K562 (cell line): ENCODE data around the gene POLR3C. TPM values are rescaled to one million over a fixed set of nuclear protein-coding genes. Genes with fewer than 3 reads are reported as not detected.

ENCODE experiments used
- ATAC-seq: fragments of 200-7000 bp; cut with Tn5 transposase; 3 replicates; pipeline ENCODE4 v1.9.1; 2020; ENCODE audit warnings: moderate library complexity
- BruUV-seq: library from RNA; stranded (reverse); fragments of 400-500 nt; replicated peaks from 2 replicates; lab custom pipeline; 2021; lab: Mats Ljungman, UMichigan
- CTCF ChIA-PET: fragments of 300-600 bp; formaldehyde crosslinking; extraction: SDS; loops from one replicate; lab custom pipeline; 2021; ENCODE audit warnings: low intra/inter-chr PET ratio; lab: Yijun Ruan, JAX
- POLR2A ChIA-PET: fragments of 300-600, 350-650 bp; sonication (Branson Sonifier 250); formaldehyde crosslinking; extraction: SDS; loops from one replicate; lab custom pipeline; 2021; ENCODE audit warnings: antibody characterized with exemption, inconsistent platforms; lab: Yijun Ruan, JAX
- DNase-seq, 4 experiments: peaks; one replicate each; pipeline versions ENCODE4 v3.0.0 to v3.0.0-alpha.2; 2011 to 2018; ENCODE audit warnings: low spot score in 3 of 4, mixed read lengths in 3 of 4; ENCODE audit errors: extremely low read depth in 1 of 4
- FAIRE-seq: peaks from 2 replicates; lab custom pipeline; 2011; peaks lifted over from hg19 to GRCh38; lab: Jason Lieb, UNC
- H2AFZ ChIP-seq: 2 replicates; pipeline ENCODE4 v1.6.0; 2011; ENCODE audit warnings: low read depth, low read length, control low read depth, inconsistent platforms
- H3K27ac ChIP-seq: fragments of 200-600 bp; 3 replicates; pipeline ENCODE4 v1.8.0; 2011; ENCODE audit warnings: low read depth, mild to moderate bottlenecking, control low read depth, inconsistent platforms, low read length, moderate library complexity, mixed read lengths; ENCODE audit errors: extremely low read depth
- H3K27me3 ChIP-seq, 2 experiments: fragments of 300-600 bp in 1 of 2; 2 replicates in 1 of 2; 3 replicates in 1 of 2; pipeline versions ENCODE4 v1.6.0 to v1.8.0; 2011; ENCODE audit warnings: inconsistent platforms in 2 of 2, low read length in 2 of 2, mild to moderate bottlenecking in 1 of 2, mixed read lengths in 1 of 2, moderate library complexity in 1 of 2; ENCODE audit not compliant: control insufficient read depth in 2 of 2, insufficient read depth in 2 of 2
- H3K36me3 ChIP-seq: fragments of 300-600 bp; 3 replicates; pipeline ENCODE4 v1.8.0; 2011; ENCODE audit warnings: mild to moderate bottlenecking, low read length, inconsistent platforms; ENCODE audit not compliant: control insufficient read depth, insufficient read depth
- H3K4me1 ChIP-seq, 2 experiments: fragments of 200-600 bp in 1 of 2; replicated peaks in 1 of 2; 2 replicates in 1 of 2; 3 replicates in 1 of 2; pipeline versions ENCODE4 v1.5.1 to v1.8.0; 2011; ENCODE audit warnings: inconsistent platforms in 2 of 2, low read length in 2 of 2, mild to moderate bottlenecking in 1 of 2, mixed read lengths in 1 of 2, moderate library complexity in 1 of 2; ENCODE audit not compliant: control insufficient read depth in 2 of 2, insufficient read depth in 2 of 2
- H3K4me2 ChIP-seq: 2 replicates; pipeline ENCODE4 v1.6.1; 2011; ENCODE audit warnings: low read length, control low read depth, inconsistent platforms, mixed read lengths; ENCODE audit not compliant: insufficient read depth
- H3K4me3 ChIP-seq: fragments of 200-600 bp; sonication (generic), shearing (Covaris generic); 2 replicates; pipeline ENCODE4 v1.5.1; 2016; ENCODE audit warnings: control low read depth, inconsistent platforms
- H3K79me2 ChIP-seq: fragments of 200-600 bp; 3 replicates; pipeline ENCODE4 v1.8.0; 2011; ENCODE audit warnings: low read length, inconsistent platforms; ENCODE audit not compliant: control insufficient read depth, insufficient read depth
- H3K9ac ChIP-seq, 2 experiments: 2 replicates each; pipeline versions ENCODE4 v1.6.0 to v1.6.1; 2011; ENCODE audit warnings: low read depth in 2 of 2, low read length in 2 of 2, control low read depth in 1 of 2, inconsistent platforms in 1 of 2, mild to moderate bottlenecking in 1 of 2, mixed read lengths in 1 of 2; ENCODE audit not compliant: insufficient read depth in 1 of 2
- H3K9me1 ChIP-seq: one replicate; pipeline ENCODE4 v1.6.0; 2011; ENCODE audit warnings: inconsistent platforms, mild to moderate bottlenecking, low read length, moderate library complexity; ENCODE audit not compliant: control insufficient read depth, insufficient read depth
- H3K9me3 ChIP-seq: replicated peaks from 2 replicates; pipeline ENCODE4 v1.5.1; 2011; ENCODE audit warnings: low read depth, low read length, inconsistent platforms; ENCODE audit not compliant: control insufficient read depth, insufficient read depth
- H4K20me1 ChIP-seq: replicated peaks from 2 replicates; pipeline ENCODE4 v1.6.1; 2011; ENCODE audit warnings: low read length, inconsistent platforms, mixed read lengths; ENCODE audit not compliant: control insufficient read depth, insufficient read depth
- E2F3 ChIP-seq: fragments of 250-450 bp; sonication (Bioruptor Pico); IDR thresholded peaks from 2 replicates; pipeline ENCODE4 v1.4.0; 2020; ENCODE audit warnings: mild to moderate bottlenecking
- KDM1A ChIP-seq, 2 experiments: fragments of 450-650 bp; IDR thresholded peaks; 2 replicates each; pipeline ENCODE4 v1.6.1; 2016; ENCODE audit warnings: mild to moderate bottlenecking in 2 of 2
- TAF1 ChIP-seq: IDR thresholded peaks from 2 replicates; pipeline ENCODE4 v1.6.1; 2011; ENCODE audit warnings: mild to moderate bottlenecking, low read length, moderate library complexity; ENCODE audit not compliant: insufficient read depth, control insufficient read depth, severe bottlenecking; ENCODE audit errors: extremely low read depth
- ZNF830 ChIP-seq: fragments of 250-450 bp; sonication (Bioruptor Pico); IDR thresholded peaks from 2 replicates; pipeline ENCODE4 v1.5.0; 2021; ENCODE audit warnings: mild to moderate bottlenecking
- WGBS: fragments of 100-300 bp; shearing (Covaris generic); methylation state at CpG from one replicate; pipeline ENCODE4 v1.1.6; 2016; ENCODE audit warnings: low coverage, mixed read lengths; ENCODE audit not compliant: insufficient coverage; ENCODE audit errors: missing lambda C conversion rate; 5-methylcytosine and 5-hydroxymethylcytosine counted together
- in situ Hi-C: fragments of 300-500 bp; cut with MboI; formaldehyde crosslinking; loops from 4 replicates; pipeline ENCODE4 v1.15.0; 2018; ENCODE audit warnings: inconsistent platforms, mixed read lengths
- intact Hi-C: fragments of 100-400 bp; cut with micrococcal nuclease; formaldehyde crosslinking; loops from 2 replicates; pipeline ENCODE4 v1.14.2; 2022
- polyA plus RNA-seq, 8 experiments: library from polyadenylated mRNA; depleted of rRNA in 4 of 8; stranded (reverse) in 5 of 8; unstranded in 3 of 8; fragments of >200 nt; fragmentation: Nextera tagmentation in 2 of 8; fragmentation: Illumina TruSeq in 1 of 8; extraction: Ambion mirVana in 2 of 8; extraction: Trizol in 1 of 8; gene quantifications; 2 replicates each; pipeline versions ENCODE4 v1.2.1 to v1.2.3, GENCODE V29; 2011 to 2014; ENCODE audit warnings: inconsistent platforms in 1 of 8, missing spikeins in 1 of 8
- total RNA-seq, 7 experiments: library from RNA; depleted of rRNA in 6 of 7; stranded (reverse); fragments of >200 nt in 6 of 7; fragmentation: Illumina TruSeq in 2 of 7; extraction: Trizol in 2 of 7; gene quantifications; 2 replicates each; pipeline versions ENCODE4 v1.2.1 to v1.2.3, GENCODE V29; 2011 to 2021; ENCODE audit warnings: low replicate concordance in 1 of 7
- TF ChIP-seq, protein P1 (sequence below), 3 experiments: fragments of 200-800 bp in 1 of 3; sonication (Bioruptor generic) in 1 of 3; sonication (generic) in 1 of 3; formaldehyde crosslinking in 1 of 3; IDR thresholded peaks; 2 replicates each; pipeline versions ENCODE4 v1.6.1 to v1.8.0; 2016 to 2022; ENCODE audit warnings: mild to moderate bottlenecking in 2 of 3, missing compliant biosample characterization in 2 of 3, missing genetic modification characterization in 2 of 3, missing genetic modification reagents in 1 of 3
- TF ChIP-seq, protein P2 (sequence below): fragments of 450-650 bp; formaldehyde crosslinking; IDR thresholded peaks from 2 replicates; pipeline ENCODE4 v1.4.0; 2022; ENCODE audit warnings: missing genetic modification characterization
- TF ChIP-seq, protein P3 (sequence below): sonication (generic); formaldehyde crosslinking; IDR thresholded peaks from 2 replicates; pipeline ENCODE4 v1.8.0; 2023; ENCODE audit warnings: missing genetic modification reagents, mild to moderate bottlenecking, borderline replicate concordance

Gene POLR3C
- total and polyA plus RNA-seq, 9 of the 15 experiments (the other 6 are each of a cell fraction or from before 2014, with no cell fraction given) = 19.7 to 64.1 (median 45.2) TPM

DNA sequence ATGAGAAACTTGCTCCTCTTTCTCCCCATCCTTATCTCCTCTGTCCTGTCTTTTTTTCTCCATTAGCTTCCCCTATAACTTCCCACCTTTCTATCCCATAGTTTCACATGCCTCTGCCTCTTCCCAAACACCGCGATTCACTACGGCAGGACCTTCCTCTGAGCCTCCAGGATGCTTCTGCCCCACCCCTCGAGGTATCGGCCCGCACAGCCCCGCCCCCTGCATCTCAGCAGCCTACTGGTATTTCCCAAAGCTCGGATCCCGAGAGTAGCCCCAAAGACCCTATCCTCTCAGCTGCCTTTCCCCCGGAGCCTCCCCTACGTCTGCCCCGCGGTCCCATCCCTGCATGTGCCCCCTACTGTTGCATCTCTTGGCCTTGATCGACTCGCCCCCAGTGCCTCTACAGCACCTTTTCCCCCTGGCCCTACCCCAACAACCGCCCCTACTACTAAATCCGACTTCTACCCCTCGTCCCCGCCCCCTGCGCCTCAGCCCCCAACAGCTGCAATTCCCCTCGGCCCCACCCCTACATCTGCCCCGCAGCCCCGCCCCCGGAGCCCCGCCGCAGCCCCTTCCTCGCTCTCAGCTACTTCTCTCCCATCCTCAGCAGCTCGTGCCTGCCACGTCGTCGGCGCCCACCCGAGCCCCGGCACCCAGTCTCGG lies 34.4 kb downstream of the POLR3C start (continued):
- TF ChIP-seq, protein P1, sequence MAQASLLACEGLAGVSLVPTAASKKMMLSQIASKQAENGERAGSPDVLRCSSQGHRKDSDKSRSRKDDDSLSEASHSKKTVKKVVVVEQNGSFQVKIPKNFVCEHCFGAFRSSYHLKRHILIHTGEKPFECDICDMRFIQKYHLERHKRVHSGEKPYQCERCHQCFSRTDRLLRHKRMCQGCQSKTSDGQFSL (CRISPR knock-in tag; IDR thresholded peaks at IDR 0.05) = peak; percentile 75; the same call in 1 of the 2 replicates
- TF ChIP-seq, protein P1 (tag; IDR thresholded peaks at IDR 0.05) = no peak

DNA sequence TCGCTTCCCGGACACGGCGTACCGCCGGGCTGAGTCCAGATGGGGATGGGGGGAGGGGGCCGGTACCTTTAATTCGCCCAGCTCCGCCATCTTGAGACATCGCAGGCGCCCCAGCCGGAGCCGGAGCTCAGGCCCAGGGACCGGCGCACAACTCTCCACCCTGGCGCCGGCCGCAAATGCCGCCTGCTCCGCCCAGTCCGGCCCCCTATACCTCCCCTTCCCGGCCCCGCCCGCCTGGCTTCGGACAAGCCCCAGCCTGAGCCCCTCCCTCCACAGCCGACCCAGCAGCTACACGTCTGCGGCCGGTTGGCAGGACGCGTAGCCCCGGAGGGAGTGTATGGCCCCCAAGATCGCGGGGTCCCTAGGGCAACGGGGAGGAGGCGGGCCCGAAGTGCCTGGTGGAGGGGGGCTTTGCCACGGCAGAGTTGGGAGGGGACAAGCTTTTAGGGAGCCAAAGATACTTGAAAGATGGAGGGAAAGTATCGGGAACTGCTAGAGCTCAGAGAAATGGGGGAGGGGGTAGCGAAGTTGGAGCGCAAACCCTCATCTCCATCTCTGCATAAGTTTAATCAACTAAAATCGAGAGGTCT lies 35.0 kb downstream of the POLR3C start, which contains the start of gene PIAS3:
Gene PIAS3 (minus strand): TSS at position 181 of the 590 bp plus-strand sequence. CDS start 91 bp downstream, at position 90.
- TSS peak; percentile 77 for BruUV-seq
- peaks cover 10 to 18% of the 10 kb centered on the region in 2 experiments; a peak in 4 of 5 replicates for H3K4me1 ChIP-seq
- intact Hi-C loops (loop anchor here (2.0 kb wide), 1 partner anchor 14 kb away; the partner anchor contains the start of gene NUDT17), in situ Hi-C loops (no loop called here)
- POLR2A ChIA-PET = interaction anchor here (0.5 to 3.4 kb wide), 29 partner anchors 9 to 193 kb away, joined by 3 to 35 read pairs (median 5); partner anchors contain the start of genes NUDT17, PEX11B, POLR3C and RBM8A
- H2AFZ ChIP-seq = peak within 1 kb of the TSS; percentile 100
- peak within 1 kb of the TSS; percentile 82 for H3K4me3 ChIP-seq
- no peaks in the 10 kb centered on the region for H3K9me1 ChIP-seq
- H3K9ac ChIP-seq = peak within 1 kb of the TSS; percentile 73 to 90
- H3K27ac ChIP-seq = peak within 1 kb of the TSS; percentile 73
- no peak for FAIRE-seq
- 0% methylated on average over 18 of the region's 42 CpGs for WGBS
- DNase-seq = peak; percentile 94 to 97 (median 96)
- ATAC-seq = peak; percentile 95
- H4K20me1 ChIP-seq = no peaks in the 10 kb centered on the region
- peaks cover 6% of the 10 kb centered on the region; the same call in 1 of the 2 replicates for H3K9me3 ChIP-seq
- peaks cover 13% of the 10 kb centered on the region for H3K79me2 ChIP-seq
- H3K27me3 ChIP-seq = no peaks in the 10 kb centered on the region
- H3K36me3 ChIP-seq = peaks cover 27% of the 10 kb centered on the region; the same call in 2 of the 3 replicates
- CTCF ChIA-PET = no interaction called here
- peak within 1 kb of the TSS; percentile 95 for H3K4me2 ChIP-seq
- TF ChIP-seq TAF1 (peak; percentile 42), ZNF830 (CRISPR knock-in tag) (0 out of 2 replicates have a peak, but pooled peaks have one; percentile 39), KDM1A (IDR thresholded peaks at IDR 0.05) (no peak), E2F3 (CRISPR knock-in tag) (peak; percentile 9; the same call in 1 of the 2 replicates)
- TF ChIP-seq, protein P1 (CRISPR knock-in tag; IDR thresholded peaks at IDR 0.05) = no peak
- TF ChIP-seq, protein P1 (tag; IDR thresholded peaks at IDR 0.05) = peak in 1 of 2 experiments; percentile 43; a peak in 1 of 4 replicates
- TF ChIP-seq, protein P2, sequence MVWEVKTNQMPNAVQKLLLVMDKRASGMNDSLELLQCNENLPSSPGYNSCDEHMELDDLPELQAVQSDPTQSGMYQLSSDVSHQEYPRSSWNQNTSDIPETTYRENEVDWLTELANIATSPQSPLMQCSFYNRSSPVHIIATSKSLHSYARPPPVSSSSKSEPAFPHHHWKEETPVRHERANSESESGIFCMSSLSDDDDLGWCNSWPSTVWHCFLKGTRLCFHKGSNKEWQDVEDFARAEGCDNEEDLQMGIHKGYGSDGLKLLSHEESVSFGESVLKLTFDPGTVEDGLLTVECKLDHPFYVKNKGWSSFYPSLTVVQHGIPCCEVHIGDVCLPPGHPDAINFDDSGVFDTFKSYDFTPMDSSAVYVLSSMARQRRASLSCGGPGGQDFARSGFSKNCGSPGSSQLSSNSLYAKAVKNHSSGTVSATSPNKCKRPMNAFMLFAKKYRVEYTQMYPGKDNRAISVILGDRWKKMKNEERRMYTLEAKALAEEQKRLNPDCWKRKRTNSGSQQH (CRISPR knock-in tag) = no peak
- TF ChIP-seq, protein P3, sequence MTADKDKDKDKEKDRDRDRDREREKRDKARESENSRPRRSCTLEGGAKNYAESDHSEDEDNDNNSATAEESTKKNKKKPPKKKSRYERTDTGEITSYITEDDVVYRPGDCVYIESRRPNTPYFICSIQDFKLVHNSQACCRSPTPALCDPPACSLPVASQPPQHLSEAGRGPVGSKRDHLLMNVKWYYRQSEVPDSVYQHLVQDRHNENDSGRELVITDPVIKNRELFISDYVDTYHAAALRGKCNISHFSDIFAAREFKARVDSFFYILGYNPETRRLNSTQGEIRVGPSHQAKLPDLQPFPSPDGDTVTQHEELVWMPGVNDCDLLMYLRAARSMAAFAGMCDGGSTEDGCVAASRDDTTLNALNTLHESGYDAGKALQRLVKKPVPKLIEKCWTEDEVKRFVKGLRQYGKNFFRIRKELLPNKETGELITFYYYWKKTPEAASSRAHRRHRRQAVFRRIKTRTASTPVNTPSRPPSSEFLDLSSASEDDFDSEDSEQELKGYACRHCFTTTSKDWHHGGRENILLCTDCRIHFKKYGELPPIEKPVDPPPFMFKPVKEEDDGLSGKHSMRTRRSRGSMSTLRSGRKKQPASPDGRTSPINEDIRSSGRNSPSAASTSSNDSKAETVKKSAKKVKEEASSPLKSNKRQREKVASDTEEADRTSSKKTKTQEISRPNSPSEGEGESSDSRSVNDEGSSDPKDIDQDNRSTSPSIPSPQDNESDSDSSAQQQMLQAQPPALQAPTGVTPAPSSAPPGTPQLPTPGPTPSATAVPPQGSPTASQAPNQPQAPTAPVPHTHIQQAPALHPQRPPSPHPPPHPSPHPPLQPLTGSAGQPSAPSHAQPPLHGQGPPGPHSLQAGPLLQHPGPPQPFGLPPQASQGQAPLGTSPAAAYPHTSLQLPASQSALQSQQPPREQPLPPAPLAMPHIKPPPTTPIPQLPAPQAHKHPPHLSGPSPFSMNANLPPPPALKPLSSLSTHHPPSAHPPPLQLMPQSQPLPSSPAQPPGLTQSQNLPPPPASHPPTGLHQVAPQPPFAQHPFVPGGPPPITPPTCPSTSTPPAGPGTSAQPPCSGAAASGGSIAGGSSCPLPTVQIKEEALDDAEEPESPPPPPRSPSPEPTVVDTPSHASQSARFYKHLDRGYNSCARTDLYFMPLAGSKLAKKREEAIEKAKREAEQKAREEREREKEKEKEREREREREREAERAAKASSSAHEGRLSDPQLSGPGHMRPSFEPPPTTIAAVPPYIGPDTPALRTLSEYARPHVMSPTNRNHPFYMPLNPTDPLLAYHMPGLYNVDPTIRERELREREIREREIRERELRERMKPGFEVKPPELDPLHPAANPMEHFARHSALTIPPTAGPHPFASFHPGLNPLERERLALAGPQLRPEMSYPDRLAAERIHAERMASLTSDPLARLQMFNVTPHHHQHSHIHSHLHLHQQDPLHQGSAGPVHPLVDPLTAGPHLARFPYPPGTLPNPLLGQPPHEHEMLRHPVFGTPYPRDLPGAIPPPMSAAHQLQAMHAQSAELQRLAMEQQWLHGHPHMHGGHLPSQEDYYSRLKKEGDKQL (CRISPR knock-in tag) = 0 out of 2 replicates have a peak, but pooled peaks have one; percentile 62
